Measurements from ENCODE around the gene JUND. TPM values are rescaled to one million over a fixed set of nuclear protein-coding genes. Genes with fewer than 3 reads are reported as not detected.

Gene JUND
- total RNA-seq, 1 experiment from 2014 or later = 103 TPM

DNA sequence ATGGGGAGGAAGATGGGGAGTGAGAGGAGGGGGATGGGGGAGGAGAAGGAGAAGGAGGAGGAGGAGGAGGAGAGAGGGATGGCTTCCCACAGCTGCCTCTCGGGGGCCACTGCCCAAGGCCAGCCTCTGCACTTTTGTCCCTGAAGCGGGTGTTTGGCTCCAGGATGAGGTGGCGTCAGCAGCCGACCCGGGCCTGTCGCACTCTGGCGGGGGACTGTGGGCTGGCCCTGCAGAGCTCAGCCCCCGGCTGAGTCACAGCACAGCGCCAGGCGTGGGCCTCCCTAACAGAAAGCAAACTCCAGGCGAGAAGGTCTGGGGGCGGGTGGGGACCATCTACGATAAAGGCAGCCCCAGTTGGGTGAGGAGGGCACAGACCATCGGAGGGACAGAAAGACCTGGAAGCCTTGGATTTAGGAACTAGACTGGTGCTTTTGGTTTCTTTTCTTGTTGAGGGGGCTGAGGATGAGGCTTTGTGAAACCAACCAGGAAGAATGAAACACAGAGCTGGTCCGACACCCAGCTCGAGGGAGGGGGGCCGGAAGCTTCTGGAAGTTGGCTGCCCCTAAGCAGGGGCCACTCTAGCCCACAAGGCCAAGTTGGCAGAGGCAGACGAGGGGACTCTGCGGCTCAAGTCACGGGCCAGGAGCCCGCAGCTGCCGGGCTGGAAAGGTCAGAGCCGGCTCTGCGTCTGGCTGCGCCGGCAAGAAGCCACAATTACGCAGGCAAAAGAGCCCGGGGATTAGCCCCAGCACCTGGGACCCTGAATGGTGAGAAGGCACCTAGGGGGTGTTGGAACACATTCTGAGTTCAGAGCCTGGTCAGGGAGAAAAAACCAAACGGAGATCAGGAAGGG lies 23.3 kb upstream of the JUND start:
- peak overlapping the region; percentile 4 for H3K4me2 ChIP-seq (ENCODE audit: insufficient read depth, insufficient read length, low read length)
- no peak overlapping the region for H3K4ac ChIP-seq (ENCODE audit: low read depth, low read length)
- H3K9ac ChIP-seq (ENCODE audit: extremely low read depth, insufficient read length, low read length) = no peak overlapping the region
- peak; percentile 65 for DNase-seq
- no peaks in the 10 kb centered on the region for H3K9me3 ChIP-seq (ENCODE audit: control insufficient read depth, low read depth, low read length)
- no peak overlapping the region for H3K23ac ChIP-seq (ENCODE audit: insufficient read length, low read depth, low read length)
- H2BK20ac ChIP-seq (ENCODE audit: low read depth, low read length, poor library complexity, severe bottlenecking) = no peak overlapping the region
- H2BK5ac ChIP-seq (ENCODE audit: insufficient read length, low read length) = no peak overlapping the region
- peaks cover 3% of the 10 kb centered on the region; the same call in 1 of the 2 replicates for H3K4me1 ChIP-seq (ENCODE audit: insufficient read depth, low read length)
- peak overlapping the region; percentile 8; the same call in 1 of the 2 replicates for H3K14ac ChIP-seq (ENCODE audit: insufficient read depth, low read length)
- H4K5ac ChIP-seq (ENCODE audit: insufficient read length, low read depth, low read length) = no peak overlapping the region
- no peak overlapping the region for H3K56ac ChIP-seq (ENCODE audit: insufficient read length, low read depth, low read length)
- no peak overlapping the region for H2AFZ ChIP-seq (ENCODE audit: low read length)
- H3K27me3 ChIP-seq (ENCODE audit: insufficient read depth, low read length) = no peaks in the 10 kb centered on the region
- H2AK5ac ChIP-seq (ENCODE audit: insufficient read length, low read length) = no peak overlapping the region
- Mint-ChIP-seq H3K27me3 (ENCODE audit: low read depth) (no peaks in the 10 kb centered on the region), H3K4me1 (peaks cover 26 to 42% of the 10 kb centered on the region in 2 experiments), H3K4me3 (peak overlapping the region; percentile 36 to 67), H3K9me3 (no peaks in the 10 kb centered on the region), H3K27ac (peak overlapping the region; percentile 89 to 98 (median 96)), H3K36me3 (ENCODE audit: insufficient read depth in 1 of 3, low read depth in 3 of 3) (peaks cover 10 to 30% (median 28%) of the 10 kb centered on the region in 3 experiments)
- H3K27ac ChIP-seq (ENCODE audit: insufficient read length, low read depth, low read length) = no peak overlapping the region
- H2BK15ac ChIP-seq (ENCODE audit: low read depth, low read length) = no peak overlapping the region
- no peak overlapping the region for H4K91ac ChIP-seq (ENCODE audit: insufficient read length, low read depth, low read length)
- no CpG with 5 or more reads among the region's 29 CpGs for WGBS (ENCODE audit: extremely low coverage, insufficient read length, low lambda C conversion rate)
- H2BK12ac ChIP-seq (ENCODE audit: insufficient read length, low read depth, low read length) = no peak overlapping the region
- H2BK120ac ChIP-seq (ENCODE audit: low read depth, low read length, poor library complexity, severe bottlenecking) = no peak overlapping the region
- peaks cover 3% of the 10 kb centered on the region for H3K23me2 ChIP-seq (ENCODE audit: insufficient read length, low read depth, low read length, poor library complexity, severe bottlenecking)
- no peaks in the 10 kb centered on the region for H3K79me2 ChIP-seq (ENCODE audit: insufficient read depth, low read length)
- TF ChIP-seq, protein P1, sequence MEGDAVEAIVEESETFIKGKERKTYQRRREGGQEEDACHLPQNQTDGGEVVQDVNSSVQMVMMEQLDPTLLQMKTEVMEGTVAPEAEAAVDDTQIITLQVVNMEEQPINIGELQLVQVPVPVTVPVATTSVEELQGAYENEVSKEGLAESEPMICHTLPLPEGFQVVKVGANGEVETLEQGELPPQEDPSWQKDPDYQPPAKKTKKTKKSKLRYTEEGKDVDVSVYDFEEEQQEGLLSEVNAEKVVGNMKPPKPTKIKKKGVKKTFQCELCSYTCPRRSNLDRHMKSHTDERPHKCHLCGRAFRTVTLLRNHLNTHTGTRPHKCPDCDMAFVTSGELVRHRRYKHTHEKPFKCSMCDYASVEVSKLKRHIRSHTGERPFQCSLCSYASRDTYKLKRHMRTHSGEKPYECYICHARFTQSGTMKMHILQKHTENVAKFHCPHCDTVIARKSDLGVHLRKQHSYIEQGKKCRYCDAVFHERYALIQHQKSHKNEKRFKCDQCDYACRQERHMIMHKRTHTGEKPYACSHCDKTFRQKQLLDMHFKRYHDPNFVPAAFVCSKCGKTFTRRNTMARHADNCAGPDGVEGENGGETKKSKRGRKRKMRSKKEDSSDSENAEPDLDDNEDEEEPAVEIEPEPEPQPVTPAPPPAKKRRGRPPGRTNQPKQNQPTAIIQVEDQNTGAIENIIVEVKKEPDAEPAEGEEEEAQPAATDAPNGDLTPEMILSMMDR (conservative IDR thresholded peaks at IDR 0.05) = no peak
- no peak overlapping the region for H3T11ph ChIP-seq (ENCODE audit: low read length)
- no peak overlapping the region for H3K18ac ChIP-seq (ENCODE audit: insufficient read length, low read depth, low read length)
- no peak overlapping the region for H4K8ac ChIP-seq (replicated peaks; ENCODE audit: insufficient read length, low read depth, low read length)
- no peaks in the 10 kb centered on the region for H3K79me1 ChIP-seq (ENCODE audit: insufficient read depth, low read depth, low read length, poor library complexity, severe bottlenecking)
- no peaks in the 10 kb centered on the region for H4K20me1 ChIP-seq (ENCODE audit: control insufficient read depth, insufficient read depth, insufficient read length)

Data from H9 (cell line).